ENCODE measurements around the gene MOCOS. TPM values are rescaled to one million over a fixed set of nuclear protein-coding genes. Genes with fewer than 3 reads are reported as not detected.
"Not testable (repeated sequence)": the region's sequence is repeated elsewhere in the genome, so short reads cannot be mapped to it uniquely, and the experiment has no call there.

The MOCOS gene
- total RNA-seq, 1 experiment from 2014 or later: 12.1 TPM

DNA sequence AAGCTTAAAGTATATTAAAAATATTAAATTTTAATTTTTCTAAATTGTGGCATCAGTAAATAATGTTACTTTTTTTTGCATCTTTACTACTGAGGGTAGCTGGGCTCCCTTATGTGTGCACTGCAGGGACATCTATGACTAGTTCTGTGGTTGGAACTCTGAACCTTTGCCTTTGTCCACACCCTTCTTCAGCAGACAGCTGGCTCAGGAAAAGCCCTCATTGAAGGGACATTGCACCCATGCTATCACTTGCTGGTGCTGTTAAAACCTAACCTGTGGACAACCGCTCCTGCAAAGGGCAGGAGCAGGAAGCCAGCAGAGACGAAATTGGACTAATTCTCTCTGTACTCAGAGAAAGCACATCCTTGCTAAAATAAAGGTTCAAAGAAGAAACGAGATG is 30.1 kb downstream of the MOCOS start:
- ATAC-seq: no peak

DNA sequence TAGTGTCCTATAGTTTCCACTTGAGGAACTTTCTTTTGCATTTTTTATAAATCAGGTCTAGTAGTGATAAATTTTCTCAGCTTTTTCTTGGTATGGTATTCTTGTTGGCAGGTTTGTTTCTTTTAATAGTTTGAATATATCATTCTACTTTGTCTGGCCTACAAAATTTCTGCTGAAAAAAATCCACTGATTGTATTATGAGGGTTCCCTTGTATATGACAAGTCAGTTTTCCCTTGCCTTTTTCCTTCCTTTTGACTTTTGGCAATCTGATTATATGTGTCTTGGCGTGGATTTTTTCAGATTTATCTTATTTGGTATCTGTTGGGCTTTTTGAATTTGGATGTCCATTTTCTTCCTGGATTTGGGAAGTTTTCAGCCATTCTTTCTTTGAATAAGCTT is 41.9 kb downstream of the MOCOS start:
- POLR2A ChIA-PET: no interaction called here
- Histone ChIP-seq H3K27ac (ENCODE audit: low read depth, low read length) (no peak overlapping the region), H3K4me3 (replicated peaks in 1 of 2; ENCODE audit: low read depth in 1 of 2, low read length in 2 of 2) (no peak overlapping the region), H3K79me2 (ENCODE audit: insufficient read depth, low read length) (no peaks in the 10 kb centered on the region), H2AFZ (ENCODE audit: low read depth, low read length, poor library complexity, severe bottlenecking) (no peak overlapping the region), H3K9me3 (ENCODE audit: control insufficient read depth in 1 of 2, insufficient read depth in 1 of 2, low read depth in 1 of 2, low read length in 2 of 2) (peaks cover 2 to 4% of the 10 kb centered on the region in 2 experiments; a peak in 3 of 4 replicates), H3K4me1 (ENCODE audit: control insufficient read depth in 1 of 2, insufficient read depth in 2 of 2, low read length in 2 of 2) (no peaks in the 10 kb centered on the region), H3K9me2 (ENCODE audit: insufficient read depth) (no peaks in the 10 kb centered on the region), H3K9ac (ENCODE audit: low read length) (no peak overlapping the region), H4K20me1 (ENCODE audit: insufficient read depth) (no peaks in the 10 kb centered on the region), H3K4me2 (ENCODE audit: low read length) (no peak overlapping the region), H3K27me3 (ENCODE audit: insufficient read depth, low read length) (no peaks in the 10 kb centered on the region), H3K36me3 (ENCODE audit: control insufficient read depth in 1 of 2, insufficient read depth in 2 of 2, low read length in 2 of 2) (no peaks in the 10 kb centered on the region)
- no TSS peak for BruUV-seq (replicated peaks)
- TF ChIP-seq TCF7L2 (IDR thresholded peaks at IDR 0.05; ENCODE audit: borderline replicate concordance, extremely low read depth, insufficient read depth, insufficient read length) (no peak), CBX3 (IDR thresholded peaks at IDR 0.05; ENCODE audit: low read depth) (peak; percentile 45; the same call in 1 of the 2 replicates)
- CTCF ChIA-PET: no interaction called here
- intact Hi-C loops (cut with micrococcal nuclease): no loop called here
- DNase-seq (ENCODE audit: low read depth, low spot score): no peak
- no peak for ATAC-seq
- RAD21 ChIA-PET (ENCODE audit: low non-redundant PET in 1 of 2, low total read pairs in 2 of 2, uncharacterized antibody in 2 of 2, unreplicated experiment in 2 of 2): no interaction called here

More for the DNA sequence above, 30.1 kb downstream of the MOCOS start:
- no peak for DNase-seq (ENCODE audit: low read depth, low spot score)
- H3K9ac ChIP-seq (ENCODE audit: low read length): no peak overlapping the region
- no peak overlapping the region for H3K27ac ChIP-seq (ENCODE audit: low read depth, low read length)
- H4K20me1 ChIP-seq (ENCODE audit: insufficient read depth): no peaks in the 10 kb centered on the region
- H3K36me3 ChIP-seq (ENCODE audit: control insufficient read depth in 1 of 2, insufficient read depth in 2 of 2, low read length in 2 of 2): no peaks in the 10 kb centered on the region
- no peak overlapping the region for H3K4me3 ChIP-seq (replicated peaks in 1 of 2; ENCODE audit: low read depth in 1 of 2, low read length in 2 of 2)
- no peaks in the 10 kb centered on the region for H3K4me1 ChIP-seq (ENCODE audit: control insufficient read depth in 1 of 2, insufficient read depth in 2 of 2, low read length in 2 of 2)
- H3K79me2 ChIP-seq (ENCODE audit: insufficient read depth, low read length): no peaks in the 10 kb centered on the region
- intact Hi-C loops (cut with micrococcal nuclease): no loop called here
- H3K9me2 ChIP-seq (ENCODE audit: insufficient read depth): no peaks in the 10 kb centered on the region
- BruUV-seq (replicated peaks): no TSS peak
- no peaks in the 10 kb centered on the region for H3K27me3 ChIP-seq (ENCODE audit: insufficient read depth, low read length)
- no peak overlapping the region for H3K4me2 ChIP-seq (ENCODE audit: low read length)
- ChIA-PET RAD21 (ENCODE audit: low non-redundant PET in 1 of 2, low total read pairs in 2 of 2, uncharacterized antibody in 2 of 2, unreplicated experiment in 2 of 2) (no interaction called here), POLR2A (no interaction called here), CTCF (no interaction called here)
- no peak overlapping the region for H2AFZ ChIP-seq (ENCODE audit: low read depth, low read length, poor library complexity, severe bottlenecking)
- no peaks in the 10 kb centered on the region for H3K9me3 ChIP-seq (ENCODE audit: control insufficient read depth in 1 of 2, insufficient read depth in 1 of 2, low read depth in 1 of 2, low read length in 2 of 2)
- no peak for TF ChIP-seq POLR2AphosphoS5 (IDR thresholded peaks at IDR 0.05; ENCODE audit: low read depth, low read length)
- no peak for TF ChIP-seq RAD21 (IDR thresholded peaks at IDR 0.05; ENCODE audit: low read depth)
- no peak for TF ChIP-seq SIN3A (IDR thresholded peaks at IDR 0.05; ENCODE audit: low read depth)
- TF ChIP-seq JUND (IDR thresholded peaks at IDR 0.05): no peak

DNA sequence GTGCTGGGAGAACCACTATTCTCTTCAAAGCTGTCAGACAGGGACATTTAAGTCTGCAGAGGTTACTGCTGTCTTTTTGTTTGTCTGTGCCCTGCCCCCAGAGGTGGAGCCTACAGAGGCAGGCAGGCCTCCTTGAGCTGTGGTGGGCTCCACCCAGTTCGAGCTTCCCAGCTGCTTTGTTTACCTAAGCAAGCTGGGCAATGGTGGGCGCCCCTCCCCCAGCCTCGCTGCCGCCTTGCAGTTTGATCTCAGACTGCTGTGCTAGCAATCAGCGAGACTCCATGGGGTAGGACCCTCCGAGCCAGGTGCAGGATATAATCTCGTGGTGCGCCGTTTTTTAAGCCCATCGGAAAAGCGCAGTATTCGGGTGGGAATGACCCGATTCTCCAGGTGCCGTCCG is 53.2 kb downstream of the MOCOS start:
- H3K27ac ChIP-seq (ENCODE audit: low read depth, low read length); ATAC-seq; BruUV-seq (replicated peaks); RAD21 ChIA-PET (ENCODE audit: low non-redundant PET in 1 of 2, low total read pairs in 2 of 2, uncharacterized antibody in 2 of 2, unreplicated experiment in 2 of 2); POLR2A ChIA-PET; H3K9ac ChIP-seq (ENCODE audit: low read length); H3K4me3 ChIP-seq (replicated peaks in 1 of 2; ENCODE audit: low read depth in 1 of 2, low read length in 2 of 2); H3K36me3 ChIP-seq (ENCODE audit: control insufficient read depth in 1 of 2, insufficient read depth in 2 of 2, low read length in 2 of 2); H3K4me1 ChIP-seq (ENCODE audit: control insufficient read depth in 1 of 2, insufficient read depth in 2 of 2, low read length in 2 of 2); H2AFZ ChIP-seq (ENCODE audit: low read depth, low read length, poor library complexity, severe bottlenecking); CTCF ChIA-PET; H3K9me3 ChIP-seq (ENCODE audit: control insufficient read depth in 1 of 2, insufficient read depth in 1 of 2, low read depth in 1 of 2, low read length in 2 of 2); H3K9me2 ChIP-seq (ENCODE audit: insufficient read depth); intact Hi-C loops (cut with micrococcal nuclease); DNase-seq (ENCODE audit: low read depth, low spot score); H3K4me2 ChIP-seq (ENCODE audit: low read length); H3K27me3 ChIP-seq (ENCODE audit: insufficient read depth, low read length); H3K79me2 ChIP-seq (ENCODE audit: insufficient read depth, low read length); H4K20me1 ChIP-seq (ENCODE audit: insufficient read depth): not testable (repeated sequence)
